Lower leg skin (tissue), 3 donors: ENCODE data around the gene DPM2.

Source experiments
- CTCF ChIP-seq, 3 donors: fragments of 450-650 bp; IDR thresholded peaks; one replicate each; pipeline ENCODE4 v1.5.1; 2016; ENCODE audit warnings: antibody characterized with exemption in 3 of 3, mild to moderate bottlenecking in 3 of 3, moderate library complexity in 2 of 3
- POLR2A ChIP-seq, 2 donors: fragments of 450-650 bp; IDR thresholded peaks; one replicate each; pipeline ENCODE4 v1.6.1; 2016 to 2017; ENCODE audit warnings: antibody characterized with exemption in 2 of 2, mild to moderate bottlenecking in 1 of 2, moderate library complexity in 1 of 2

GRCh38 chr9:127890053-127890452 lies 47.6 kb downstream of the DPM2 start:
- TF ChIP-seq CTCF (IDR thresholded peaks at IDR 0.05), result no peak
- no peak for TF ChIP-seq POLR2A (IDR thresholded peaks at IDR 0.05)
